ENCODE data around the gene ZACN.

Gene ZACN

DNA sequence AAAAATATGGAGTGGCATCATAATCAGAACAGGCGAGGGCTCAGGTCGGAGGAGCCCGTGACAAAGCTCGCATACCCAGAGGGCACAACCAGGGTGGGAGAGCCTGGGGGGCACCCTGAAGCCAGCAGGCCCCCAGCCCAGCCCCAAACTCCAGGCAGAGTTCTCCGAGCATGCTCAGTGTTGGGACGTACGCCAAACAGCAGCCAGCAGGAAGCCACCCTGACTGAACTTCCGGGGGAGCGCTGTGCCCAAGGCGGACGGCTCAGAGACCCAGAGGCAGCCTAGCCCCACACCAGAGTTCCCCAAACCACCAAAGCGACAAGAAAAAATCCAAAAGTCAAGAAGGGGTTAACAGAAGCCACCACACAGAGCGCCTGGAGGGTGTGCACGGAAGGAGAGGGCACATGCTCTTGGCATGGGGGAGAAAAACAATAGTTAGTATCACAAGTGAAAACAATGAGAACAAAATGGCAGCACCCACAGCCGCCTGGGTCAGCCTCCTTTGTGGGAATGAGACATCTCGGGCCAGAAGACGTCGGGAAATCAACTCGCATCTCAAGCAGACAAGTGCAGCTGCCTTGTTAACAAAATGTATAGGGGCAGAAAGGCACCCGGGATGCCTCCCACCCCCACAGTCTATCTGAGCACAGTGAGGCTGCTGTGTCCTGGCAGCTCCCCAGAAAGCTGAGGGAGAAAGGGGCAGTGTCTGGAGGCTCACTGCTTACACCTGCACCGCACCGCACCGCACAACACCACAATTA, 12.7 kb downstream of the ZACN start:
- DNase-seq (ENCODE audit: low spot score), result no peak
- TF ChIP-seq CTCF (IDR thresholded peaks at IDR 0.05; ENCODE audit: extremely low read depth, missing control alignments), result no peak

DNA sequence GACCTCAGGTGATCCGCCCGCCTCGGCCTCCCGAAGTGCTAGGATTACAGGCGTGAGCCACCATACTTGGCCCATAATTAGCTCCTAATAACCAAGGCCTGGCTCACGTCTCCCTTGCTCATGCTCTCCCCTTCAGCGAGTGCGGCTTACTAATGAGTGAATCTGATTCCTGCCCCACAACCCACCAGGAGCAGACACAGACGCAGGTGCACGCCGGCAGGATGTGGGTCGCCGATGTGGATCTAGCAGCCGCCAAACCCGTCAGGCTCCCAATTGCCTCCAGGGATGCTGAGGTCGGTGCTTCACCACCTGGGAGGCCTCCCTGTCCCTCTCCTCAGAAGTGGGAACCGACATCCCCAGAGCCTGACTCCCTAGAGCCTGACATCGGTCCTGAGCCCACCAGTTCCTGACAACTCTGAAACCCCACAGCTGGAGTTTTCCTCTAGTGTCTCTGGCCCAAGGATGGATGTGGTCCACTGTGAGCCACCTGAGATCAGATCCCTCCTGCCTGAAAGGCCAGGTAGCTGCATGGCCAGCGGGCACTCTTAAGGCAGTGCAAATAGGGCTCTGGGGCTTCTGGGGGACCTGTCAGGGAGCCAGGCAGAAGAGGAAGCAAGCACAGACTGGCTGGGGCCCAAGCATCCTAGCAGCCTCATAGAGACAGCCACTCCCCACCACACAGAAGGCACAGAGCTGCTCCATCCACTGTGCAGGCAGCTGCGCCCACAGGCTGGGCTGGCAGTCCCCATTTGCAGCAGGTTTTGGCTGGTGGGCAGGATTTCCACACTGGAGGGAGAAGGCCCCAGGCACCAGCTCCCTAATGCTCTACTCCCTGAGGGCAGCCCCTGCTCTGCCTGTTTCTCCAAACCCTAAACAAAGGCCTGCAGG, 13.8 kb downstream of the ZACN start:
- no peak for TF ChIP-seq CTCF (IDR thresholded peaks at IDR 0.05; ENCODE audit: extremely low read depth, missing control alignments)

GRCh38 chr17:76094046-76094445, 15.1 kb downstream of the ZACN start:
- DNase-seq (ENCODE audit: low spot score), result no peak
- TF ChIP-seq CTCF (IDR thresholded peaks at IDR 0.05; ENCODE audit: extremely low read depth, missing control alignments), result no peak

More for the DNA sequence above, 13.8 kb downstream of the ZACN start:
- no peak for DNase-seq (ENCODE audit: low spot score)

DNA sequence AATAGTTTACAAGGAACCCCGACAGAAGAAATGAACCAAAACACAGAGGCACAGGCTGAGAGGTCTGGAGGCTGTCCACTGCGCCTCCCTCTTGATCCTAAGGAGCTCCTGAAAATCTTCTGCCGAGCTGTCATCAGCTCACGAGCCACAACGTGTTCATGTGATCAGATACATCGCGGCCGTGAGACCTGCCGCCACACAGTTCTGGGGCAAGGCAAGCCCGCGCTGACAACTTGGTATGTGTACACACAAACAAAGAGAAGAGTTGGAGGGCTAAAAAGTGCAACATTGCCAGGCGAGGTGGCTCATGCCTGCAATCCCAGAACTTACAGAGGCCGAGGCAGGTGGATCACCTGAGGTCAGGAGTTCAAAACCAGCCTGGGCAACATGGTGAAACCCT, 17.0 kb downstream of the ZACN start:
- TF ChIP-seq CTCF (IDR thresholded peaks at IDR 0.05; ENCODE audit: extremely low read depth, missing control alignments), result no peak
- DNase-seq (ENCODE audit: low spot score), result no peak

- no peak for TF ChIP-seq CTCF (IDR thresholded peaks at IDR 0.05; ENCODE audit: extremely low read depth, missing control alignments)
Measured at GRCh38 chr17:76097716-76098295, 18.8 kb downstream of the ZACN start.

DNA sequence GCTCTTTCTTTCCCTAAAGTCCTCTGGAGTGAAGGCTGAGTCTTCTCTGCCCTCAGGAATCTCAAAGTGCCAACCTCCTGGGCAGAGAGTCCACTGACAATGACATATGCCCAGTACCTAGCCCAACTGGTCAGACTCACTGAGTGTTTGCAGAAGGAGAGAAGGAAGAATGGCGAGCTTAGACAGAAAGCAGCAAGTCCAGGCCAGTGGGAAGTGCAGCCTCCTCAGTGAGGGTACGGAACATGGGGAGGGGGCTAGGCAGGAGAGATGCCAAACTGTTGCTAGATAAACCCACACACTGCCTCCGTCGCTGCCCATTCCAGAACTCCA, 23.9 kb downstream of the ZACN start:
- no peak for DNase-seq (ENCODE audit: low spot score)
- no peak for TF ChIP-seq CTCF (IDR thresholded peaks at IDR 0.05; ENCODE audit: extremely low read depth, missing control alignments)

More at GRCh38 chr17:76097716-76098295, 18.8 kb downstream of the ZACN start:
- no peak for DNase-seq (ENCODE audit: low spot score)
